Vagina (tissue), 2 donors: ENCODE results near the gene TANGO2.

Source experiments
- CTCF ChIP-seq, 3 experiments: fragments of 450-650 bp in 2 of 3; fragments of 200-600 bp in 1 of 3; sonication (generic) in 1 of 3; IDR thresholded peaks; one replicate each; pipeline ENCODE4 v1.5.1; 2017 to 2019; ENCODE audit warnings: antibody characterized with exemption in 3 of 3, mild to moderate bottlenecking in 2 of 3, moderate library complexity in 2 of 3
- POLR2A ChIP-seq, 2 donors: fragments of 450-650 bp; IDR thresholded peaks; one replicate each; pipeline ENCODE4 v1.6.1; 2017; ENCODE audit warnings: antibody characterized with exemption in 2 of 2, mild to moderate bottlenecking in 2 of 2, moderate library complexity in 2 of 2
- POLR2AphosphoS5 ChIP-seq, 2 donors: sonication (generic); formaldehyde crosslinking; IDR thresholded peaks; one replicate each; pipeline ENCODE4 v1.9.0; 2017; ENCODE audit warnings: antibody characterized with exemption in 2 of 2, mild to moderate bottlenecking in 2 of 2, low read depth in 1 of 2; ENCODE audit not compliant: insufficient read depth in 1 of 2

GRCh38 chr22:20040327-20041200 lies 19.7 kb downstream of the TANGO2 start:
- TF ChIP-seq CTCF (IDR thresholded peaks at IDR 0.05) (no peak), POLR2A (IDR thresholded peaks at IDR 0.05) (no peak), POLR2AphosphoS5 (IDR thresholded peaks at IDR 0.05; ENCODE audit: insufficient read depth in 1 of 2, low read depth in 1 of 2) (no peak)
